Right cardiac atrium (tissue), 5 donors: ENCODE measurements around the gene COX17. TPM values are rescaled to one million over a fixed set of nuclear protein-coding genes. Genes with fewer than 3 reads are reported as not detected.

Experiments
- ATAC-seq, 2 donors: fragments of 200-7000 bp; cut with Tn5 transposase; one replicate each; pipeline versions ENCODE4 v1.8.0 to v1.9.1; 2020; ENCODE audit warnings: moderate library complexity in 2 of 2, mild to moderate bottlenecking in 1 of 2
- DNase-seq, 3 donors: peaks; one replicate each; pipeline ENCODE4 v3.0.0-alpha.2; 2020
- H3K27ac ChIP-seq: one replicate; pipeline ENCODE4 v1.5.1; 2013; ENCODE audit warnings: mild to moderate bottlenecking, low read length, control low read depth, moderate library complexity
- H3K27me3 ChIP-seq: one replicate; pipeline ENCODE4 v1.6.1; 2013; ENCODE audit not compliant: control insufficient read depth, insufficient read depth
- H3K4me1 ChIP-seq: one replicate; pipeline ENCODE4 v1.6.1; 2013; ENCODE audit warnings: low read length; ENCODE audit not compliant: control insufficient read depth, insufficient read depth
- H3K4me3 ChIP-seq: one replicate; pipeline ENCODE4 v1.5.1; 2013; ENCODE audit warnings: low read length, control low read depth
- H3K9me3 ChIP-seq: one replicate; pipeline ENCODE4 v1.6.1; 2013; ENCODE audit warnings: low read length; ENCODE audit not compliant: control insufficient read depth
- WGBS: extraction: QIAGEN DNeasy Blood & Tissue Kit; methylation state at CpG from one replicate; pipeline ENCODE4 v1.1.7; 2013; 5-methylcytosine and 5-hydroxymethylcytosine counted together
- intact Hi-C, 4 donors: fragments of 100-400 bp; cut with DNase I; formaldehyde crosslinking; loops; one replicate each; pipeline versions ENCODE4 v1.11.0 to v1.14.0; 2022 to 2023
- polyA plus RNA-seq: library from polyadenylated mRNA; stranded (reverse); fragments of 200-250 nt; gene quantifications from one replicate; pipeline ENCODE4 v1.2.3, GENCODE V29; 2013
- total RNA-seq, 4 donors: library from RNA; stranded (reverse); fragmentation: NEBNext Ultra II Directional; extraction: Animal tissue kit (Norgen Biotek cat#: 25700); gene quantifications; one replicate each; pipeline ENCODE4 v1.2.1, GENCODE V29; 2021
- donor health status: healthy with polysubstance abuse.
- donor health status: DM: no; HTN: yes; CAD: no.
- donor health status: DM: no; HTN: no; CAD: no.
- donor health status: DM: no; HTN: yes; CAD: no; lungs with severe emphysema.
- donor health status: DM: yes; HTN: yes; CAD: no.

The COX17 gene
- total and polyA plus RNA-seq, 5 donors = 108 to 622 (median 132) TPM

DNA sequence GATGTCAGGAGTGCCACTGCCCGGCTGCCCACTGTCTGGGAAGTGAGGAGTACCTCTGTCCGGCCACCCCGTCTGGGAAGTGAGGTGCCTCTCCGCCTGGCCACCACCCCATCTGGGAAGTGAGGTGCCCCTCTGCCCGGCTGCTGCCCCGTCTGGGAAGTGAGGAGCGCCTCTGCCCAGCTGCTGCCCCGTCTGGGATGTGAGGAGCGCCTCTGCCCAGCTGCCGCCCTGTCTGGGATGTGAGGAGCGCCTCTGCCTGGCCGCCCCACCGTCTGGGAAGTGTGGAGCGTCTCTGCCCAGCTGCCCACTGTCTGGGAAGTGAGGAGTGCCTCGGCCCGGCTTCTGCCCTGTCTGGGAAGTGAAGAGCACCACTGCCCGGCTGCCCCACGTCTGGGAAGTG, 3.3 kb downstream of the COX17 start:
- Histone ChIP-seq H3K27ac (no peak overlapping the region), H3K4me3 (no peak overlapping the region), H3K27me3 (no peaks in the 10 kb centered on the region), H3K9me3 (no peaks in the 10 kb centered on the region), H3K4me1 (peaks cover 3% of the 10 kb centered on the region)
- ATAC-seq (no peak), DNase-seq (peak in 1 of 3 donors; percentile 61)
- intact Hi-C loops = loop anchor here in 2 of 4 donors (10.0 kb wide), 1 partner anchor 69 kb away; no protein-coding TSS in a partner anchor
- WGBS = 92% methylated on average over 18 of the region's 18 CpGs

DNA sequence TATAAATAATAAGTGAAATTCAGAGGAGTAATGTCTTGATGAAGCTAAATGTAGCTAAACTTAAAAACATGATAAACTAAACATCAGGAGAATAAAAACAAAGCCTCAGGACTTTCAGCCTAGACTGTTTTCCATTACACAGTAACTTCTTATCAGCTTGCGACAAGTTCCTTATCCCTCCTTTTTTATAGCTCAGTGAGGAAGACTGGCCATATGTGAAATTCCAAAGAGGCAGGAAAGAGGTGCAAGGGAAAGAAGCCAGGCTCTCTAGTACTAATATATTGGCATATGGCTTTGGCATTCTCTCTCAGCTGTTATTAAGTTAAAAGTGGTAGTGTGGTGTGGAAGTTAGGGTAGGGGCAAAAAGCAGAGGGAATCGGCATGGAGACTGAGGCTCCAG, 4.4 kb downstream of the COX17 start:
- WGBS = 40% methylated on average over 2 of the region's 2 CpGs
- Histone ChIP-seq H3K27me3 (no peaks in the 10 kb centered on the region), H3K27ac (no peak overlapping the region), H3K4me1 (peaks cover 3% of the 10 kb centered on the region), H3K4me3 (no peak overlapping the region), H3K9me3 (no peaks in the 10 kb centered on the region)
- intact Hi-C loops = loop anchor here in 2 of 4 donors (10.0 kb wide), 1 partner anchor 68 kb away; no protein-coding TSS in a partner anchor
- peak in 1 of 2 donors; percentile 9 for ATAC-seq
- DNase-seq = no peak

- WGBS = 92% methylated on average over 5 of the region's 5 CpGs
- intact Hi-C loops = loop anchor here in 2 of 4 donors (10.0 kb wide), 1 partner anchor 65 kb away; no protein-coding TSS in a partner anchor
- ATAC-seq (peak; percentile 38 to 44), DNase-seq (no peak)
- no peak overlapping the region for H3K4me3 ChIP-seq
- H3K27ac ChIP-seq = peak overlapping the region; percentile 17
- no peaks in the 10 kb centered on the region for H3K4me1 ChIP-seq
- no peaks in the 10 kb centered on the region for H3K27me3 ChIP-seq
- no peaks in the 10 kb centered on the region for H3K9me3 ChIP-seq
These were observed 7.2 kb downstream of the COX17 start for GRCh38 chr3:119669906-119670570.

DNA sequence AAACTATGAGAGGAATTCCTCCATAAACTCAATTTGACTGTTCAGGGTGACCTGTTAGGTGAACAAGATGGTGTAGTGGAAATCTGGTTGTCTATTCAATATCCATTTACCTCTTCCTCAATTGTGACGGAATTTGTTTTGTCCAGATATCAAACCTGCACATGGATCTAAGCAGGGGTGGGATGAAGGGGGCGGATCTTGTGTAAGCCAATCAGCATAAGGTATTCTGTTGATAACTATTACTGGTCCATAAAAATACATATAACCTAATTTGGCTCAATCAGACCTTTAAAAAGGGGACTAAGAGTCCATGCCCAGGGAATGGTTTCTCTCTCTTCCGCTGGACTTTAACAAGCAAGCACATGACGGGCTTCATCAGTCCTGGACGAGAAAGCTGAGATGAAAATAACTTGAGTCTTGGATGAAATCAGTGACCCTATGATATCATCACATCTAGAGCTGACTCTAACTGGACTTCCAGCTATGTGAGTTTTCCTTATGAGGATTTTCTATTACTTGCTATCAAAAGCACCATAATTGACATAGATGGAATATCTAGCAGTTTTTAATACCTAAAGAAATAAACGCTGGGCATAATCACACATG, 11.1 kb downstream of the COX17 start:
- Histone ChIP-seq H3K27me3 (no peaks in the 10 kb centered on the region), H3K27ac (peak overlapping the region; percentile 37), H3K4me3 (no peak overlapping the region), H3K9me3 (no peaks in the 10 kb centered on the region), H3K4me1 (peaks cover 4% of the 10 kb centered on the region)
- intact Hi-C loops = no loop called here
- DNase-seq = no peak
- WGBS = 74% methylated on average over 6 of the region's 6 CpGs
- no peak for ATAC-seq

GRCh38 chr3:119664850-119665379, 12.3 kb downstream of the COX17 start:
- ATAC-seq = peak in 1 of 2 donors; percentile 55
- Histone ChIP-seq H3K27ac (peak overlapping the region; percentile 93), H3K27me3 (no peaks in the 10 kb centered on the region), H3K4me1 (peaks cover 10% of the 10 kb centered on the region), H3K4me3 (no peak overlapping the region), H3K9me3 (no peaks in the 10 kb centered on the region)
- intact Hi-C loops = no loop called here
- WGBS = 39% methylated on average over 4 of the region's 4 CpGs
- DNase-seq = no peak

- 68% methylated on average over 4 of the region's 4 CpGs for WGBS
- H3K4me1 ChIP-seq = peaks cover 11% of the 10 kb centered on the region
- H3K27me3 ChIP-seq = no peaks in the 10 kb centered on the region
- no peak overlapping the region for H3K4me3 ChIP-seq
- peak overlapping the region; percentile 47 for H3K27ac ChIP-seq
- ATAC-seq (no peak), DNase-seq (peak in 1 of 3 donors; percentile 46)
- no peaks in the 10 kb centered on the region for H3K9me3 ChIP-seq
- intact Hi-C loops = no loop called here
These were observed 12.8 kb downstream of the COX17 start for GRCh38 chr3:119664370-119664769.

GRCh38 chr3:119663885-119664284, 13.3 kb downstream of the COX17 start:
- no peak overlapping the region for H3K4me3 ChIP-seq
- WGBS = 80% methylated on average over 2 of the region's 2 CpGs
- intact Hi-C loops = no loop called here
- no peaks in the 10 kb centered on the region for H3K9me3 ChIP-seq
- no peak overlapping the region for H3K27ac ChIP-seq
- no peak for ATAC-seq
- H3K27me3 ChIP-seq = no peaks in the 10 kb centered on the region
- DNase-seq = no peak
- H3K4me1 ChIP-seq = peaks cover 11% of the 10 kb centered on the region

GRCh38 chr3:119662604-119663373, 14.4 kb downstream of the COX17 start:
- WGBS = 49% methylated on average over 1 of the region's 1 CpG
- intact Hi-C loops = no loop called here
- Histone ChIP-seq H3K4me1 (peaks cover 11% of the 10 kb centered on the region), H3K27me3 (no peaks in the 10 kb centered on the region), H3K9me3 (no peaks in the 10 kb centered on the region), H3K4me3 (no peak overlapping the region), H3K27ac (peak overlapping the region; percentile 83)
- DNase-seq (no peak), ATAC-seq (peak in 1 of 2 donors; percentile 2)

GRCh38 chr3:119660474-119661440, 16.4 kb downstream of the COX17 start, which contains the start of gene POPDC2:
Gene POPDC2 (minus strand): TSS chr3:119660589. CDS start chr3:119660423, 166 bp downstream.
- Histone ChIP-seq H3K4me3 (peak within 1 kb of the TSS; percentile 79), H3K27me3 (no peaks in the 10 kb centered on the region), H3K9me3 (no peaks in the 10 kb centered on the region), H3K27ac (peak within 1 kb of the TSS; percentile 97), H3K4me1 (peaks cover 11% of the 10 kb centered on the region)
- intact Hi-C loops = no loop called here
- WGBS = 44% methylated on average over 9 of the region's 9 CpGs
- DNase-seq = peak; percentile 33 to 69 (median 66)
- ATAC-seq = peak; percentile 80 to 85
